Spleen (tissue), 7 donors: ENCODE data around the gene LCN12.

Source experiments
- CTCF ChIP-seq, 11 experiments: fragments of 200-600 bp in 7 of 11; fragments of 450-650 bp in 4 of 11; sonication (generic) in 4 of 11; IDR thresholded peaks in 8 of 11; conservative IDR thresholded peaks in 3 of 11; 1 replicate in 7 of 11; 2 replicates in 4 of 11; pipeline versions ENCODE4 v1.4.0 to v1.8.0; 2016 to 2021; ENCODE audit warnings: antibody characterized with exemption in 11 of 11, inconsistent platforms in 4 of 11, mild to moderate bottlenecking in 1 of 11
- POLR2A ChIP-seq, 3 donors: fragments of 450-650 bp; IDR thresholded peaks; one replicate each; pipeline ENCODE4 v1.5.1; 2017; ENCODE audit warnings: antibody characterized with exemption in 3 of 3, mild to moderate bottlenecking in 1 of 3
- POLR2AphosphoS5 ChIP-seq, 3 donors: sonication (generic); formaldehyde crosslinking; IDR thresholded peaks; one replicate each; pipeline ENCODE4 v1.5.1; 2017; ENCODE audit warnings: antibody characterized with exemption in 3 of 3
- donor health status: DM: no; HTN: no; CAD: no; lungs with moderate emphysema.
- donor health status: DM: no; HTN: no; CAD: no.
- donor health status: DM: no; HTN: no; CAD: no.

- TF ChIP-seq POLR2A (IDR thresholded peaks at IDR 0.05) (no peak), CTCF (IDR thresholded peaks at IDR 0.05 in 8 of 11, conservative IDR thresholded peaks at IDR 0.05 in 3 of 11) (no peak), POLR2AphosphoS5 (IDR thresholded peaks at IDR 0.05) (no peak)
Measured at GRCh38 chr9:136964833-136965422, 12.9 kb downstream of the LCN12 start.
